ENCODE measurements around the gene TMEM250. TPM values are rescaled to one million over a fixed set of nuclear protein-coding genes. Genes with fewer than 3 reads are reported as not detected.

The TMEM250 gene
- polyA plus RNA-seq, 5 donors, result 10.2 to 21.0 (median 12.6) TPM

DNA sequence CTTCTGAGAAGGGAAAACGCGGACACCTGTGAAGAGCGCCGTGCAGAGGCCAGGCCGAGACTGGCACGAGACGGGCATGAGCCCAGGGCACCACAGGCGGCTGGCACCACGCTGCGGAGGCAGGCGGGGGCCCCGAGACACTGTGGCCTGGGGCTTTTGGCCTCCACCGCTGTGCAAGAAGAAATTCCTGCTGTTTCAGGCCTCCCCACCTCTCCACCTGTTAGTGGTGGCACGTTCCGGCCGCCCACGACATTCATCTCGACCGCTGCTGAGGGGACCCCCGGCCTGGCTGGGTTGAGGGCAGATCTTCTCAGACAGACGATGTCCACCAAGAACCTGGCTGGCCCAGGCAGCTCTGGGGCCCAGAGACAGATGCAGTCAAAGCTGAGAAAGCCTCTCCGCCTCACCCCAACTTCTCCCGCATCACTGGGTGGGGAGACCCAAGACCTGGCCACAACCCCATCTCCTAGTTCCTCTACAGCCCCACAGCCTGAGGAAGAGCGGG is 35.1 kb downstream of the TMEM250 start:
- no peak for DNase-seq

- DNase-seq, result no peak
These were observed 35.9 kb downstream of the TMEM250 start for GRCh38 chr9:136082496-136083361.

DNA sequence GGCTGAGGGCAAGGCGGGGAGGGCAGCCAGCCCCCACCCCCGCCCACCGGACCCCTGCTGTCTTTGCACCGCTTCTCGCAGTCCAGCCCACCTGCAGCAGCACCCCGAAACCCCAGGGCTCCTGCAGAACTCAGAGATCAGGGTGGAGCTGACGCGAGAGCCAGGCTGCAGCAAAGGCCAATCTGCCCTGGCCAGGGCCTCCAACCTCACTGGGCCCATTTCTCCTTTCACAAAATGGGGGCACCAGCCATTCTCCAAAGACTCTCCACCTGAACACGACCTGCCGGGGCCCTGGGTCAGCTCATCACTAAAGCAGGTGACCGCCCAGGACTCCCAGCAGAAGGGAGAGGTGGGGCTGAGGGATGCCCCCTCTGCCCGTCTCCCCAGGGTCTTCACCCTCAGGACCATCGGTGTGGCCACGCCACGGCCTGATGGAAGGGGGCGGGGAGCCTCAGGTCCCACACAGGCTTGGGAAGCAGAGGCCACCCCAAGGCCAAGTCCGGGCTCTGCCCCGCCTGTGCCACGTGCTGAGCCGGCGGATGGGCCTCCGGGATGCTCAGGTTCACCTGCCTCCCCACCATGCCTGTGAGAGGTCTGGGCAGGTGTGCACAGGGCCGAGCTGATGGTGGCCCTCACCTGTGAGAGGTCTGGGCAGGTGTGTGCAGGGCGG is 36.7 kb downstream of the TMEM250 start:
- no peak for DNase-seq

DNA sequence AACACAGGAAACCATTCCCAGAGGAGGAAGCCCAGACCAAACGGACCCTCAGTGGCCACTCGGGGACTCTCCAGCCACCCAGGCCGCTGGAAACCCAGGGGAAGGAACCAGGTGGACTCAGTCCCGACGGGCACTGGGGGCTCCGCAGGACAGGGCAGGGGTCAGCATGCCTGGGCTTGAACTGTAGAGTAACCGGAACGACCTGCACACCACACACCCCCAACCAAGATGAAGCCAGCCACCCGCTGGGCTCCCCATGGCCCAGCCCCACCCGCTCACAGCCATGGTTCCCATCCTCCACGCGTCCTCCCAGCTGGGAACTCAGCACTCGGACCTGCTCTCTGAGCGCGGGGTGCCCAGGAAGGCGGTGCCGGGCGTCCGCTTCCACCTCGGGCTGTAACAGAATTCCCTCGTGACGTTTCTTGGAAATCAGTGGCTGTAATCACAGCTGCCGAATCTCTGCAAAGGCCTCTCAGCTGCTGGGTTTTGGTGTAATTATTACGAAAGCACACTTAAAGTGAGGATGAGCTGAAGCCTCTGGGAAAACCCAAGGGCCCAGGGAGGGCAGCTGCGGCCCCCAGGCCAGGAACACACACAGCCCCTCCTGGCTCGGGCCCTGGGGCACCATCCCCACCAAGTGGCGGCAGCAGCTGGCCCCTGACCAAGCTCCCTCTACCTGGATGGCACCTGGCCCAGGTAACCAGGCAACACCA is 37.4 kb downstream of the TMEM250 start:
- DNase-seq, result peak; percentile 47 to 69

- DNase-seq, result no peak
These were observed 38.0 kb downstream of the TMEM250 start for GRCh38 chr9:136080716-136081112.

DNA sequence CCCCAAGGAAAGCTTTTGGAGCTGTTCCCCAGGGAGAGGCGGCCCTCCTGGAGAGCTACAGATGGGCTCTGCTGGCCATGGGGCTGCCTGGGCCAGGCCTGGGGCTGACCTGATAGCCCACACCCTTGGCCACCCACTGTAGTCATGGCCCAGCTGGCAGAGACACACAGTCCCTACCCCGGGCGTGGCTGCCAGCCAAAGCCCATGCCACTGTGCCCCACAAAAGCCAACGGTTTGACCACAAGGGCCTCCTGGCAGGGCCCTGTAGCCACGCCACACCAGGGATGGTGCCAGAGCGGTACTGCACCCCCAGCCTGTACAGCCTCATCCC is 38.8 kb downstream of the TMEM250 start:
- DNase-seq, result no peak

GRCh38 chr9:136079211-136079915 is 39.3 kb downstream of the TMEM250 start:
- DNase-seq, result no peak

GRCh38 chr9:136078498-136079011 is 40.1 kb downstream of the TMEM250 start:
- no peak for DNase-seq

GRCh38 chr9:136078024-136078423 is 40.7 kb downstream of the TMEM250 start:
- no peak for DNase-seq

DNA sequence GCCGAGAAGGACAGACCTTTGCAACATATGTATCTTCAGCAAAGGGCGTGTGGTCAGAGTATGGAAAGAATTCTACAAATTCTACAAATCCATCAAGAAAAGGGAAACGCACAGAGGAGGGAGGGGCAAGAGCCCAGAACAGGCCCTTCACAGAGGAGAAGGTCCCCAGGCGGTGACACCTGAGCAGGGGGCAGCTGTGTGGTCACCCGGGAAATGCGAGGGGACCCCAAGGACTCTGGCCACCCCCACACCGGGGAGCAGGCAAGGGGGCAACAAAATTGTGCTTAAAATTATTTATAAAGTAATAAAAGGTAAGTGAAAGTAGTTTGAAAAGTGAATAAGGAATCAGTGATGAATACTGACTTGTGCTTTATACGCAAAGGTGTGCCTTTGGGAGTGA is 41.2 kb downstream of the TMEM250 start:
- DNase-seq, result no peak

GRCh38 chr9:136075881-136076678 is 42.6 kb downstream of the TMEM250 start:
- DNase-seq, result no peak

DNA sequence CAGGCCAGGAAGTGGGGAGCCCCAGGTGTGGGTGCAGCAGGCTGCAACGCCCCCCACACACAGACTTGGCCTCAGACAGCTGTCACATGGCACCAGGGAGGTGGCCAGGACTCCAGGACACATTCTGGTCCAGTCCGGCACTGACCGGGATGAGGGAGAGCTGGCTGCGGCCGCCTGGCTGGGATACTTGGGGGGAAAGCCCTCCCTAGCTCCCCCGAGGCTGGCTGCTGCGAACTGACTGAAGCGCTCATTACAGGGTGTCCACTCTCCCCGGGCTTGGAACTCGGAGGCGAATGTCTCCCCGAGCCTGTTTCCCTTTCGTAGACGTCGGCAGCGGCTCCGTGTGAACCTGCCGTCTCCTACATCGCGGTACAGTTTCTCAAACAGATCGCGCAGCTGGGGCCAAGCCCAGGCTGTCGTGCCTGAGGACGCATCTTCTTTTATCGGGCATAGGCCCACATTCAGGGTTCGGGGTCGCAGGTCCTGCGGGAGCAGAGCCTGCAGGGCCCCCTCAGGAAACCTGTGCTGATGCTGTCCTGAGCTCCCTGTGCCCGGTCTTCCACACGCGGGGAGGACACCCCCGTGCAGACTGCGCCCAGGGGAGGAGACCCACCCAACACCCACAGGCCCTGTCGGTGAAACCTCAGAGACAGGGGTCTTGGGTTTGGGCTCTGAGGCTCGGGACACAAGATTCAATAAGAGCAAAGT is 43.4 kb downstream of the TMEM250 start:
- no peak for DNase-seq

GRCh38 chr9:136074706-136075105 is 44.0 kb downstream of the TMEM250 start:
- DNase-seq, result no peak

Other genes starting within 250 kb of the TMEM250 start
- gene CAMSAP1, start 211.3 kb downstream of the TMEM250 start, polyA plus RNA-seq (ENCODE audit: insufficient read depth in 1 of 5, insufficient read length in 5 of 5, low replicate concordance in 1 of 5), result 10 to 100 TPM; 20.5 to 24.1 (median 22.7) TPM
- 10 to 100 TPM; 27.6 to 38.4 (median 32.3) TPM for gene UBAC1, start 157.5 kb downstream of the TMEM250 start, polyA plus RNA-seq (ENCODE audit: insufficient read depth in 1 of 5, insufficient read length in 5 of 5, low replicate concordance in 1 of 5)
- 1 to 10 TPM; 3.0 to 6.9 (median 5.0) TPM for gene NACC2, start 23.6 kb downstream of the TMEM250 start, polyA plus RNA-seq (ENCODE audit: insufficient read depth in 1 of 5, insufficient read length in 5 of 5, low replicate concordance in 1 of 5)
- not detected for gene LHX3, start 86.3 kb upstream of the TMEM250 start, polyA plus RNA-seq (ENCODE audit: insufficient read depth in 1 of 5, insufficient read length in 5 of 5, low replicate concordance in 1 of 5)
- gene QSOX2, start 126.9 kb upstream of the TMEM250 start, polyA plus RNA-seq (ENCODE audit: insufficient read depth in 1 of 5, insufficient read length in 5 of 5, low replicate concordance in 1 of 5), result 10 to 100 TPM in 4 of 5 donors, 1 to 10 TPM in 1; 9.1 to 12.5 (median 11.9) TPM
- gene CCDC187, start 185.2 kb upstream of the TMEM250 start, polyA plus RNA-seq (ENCODE audit: insufficient read depth in 1 of 5, insufficient read length in 5 of 5, low replicate concordance in 1 of 5), result 1 to 10 TPM in 4 of 5 donors, under 1 TPM in 1; 0.65 to 2.9 (median 1.8) TPM
- 10 to 100 TPM; 35.9 to 84.2 (median 56.6) TPM for gene GPSM1, start 208.7 kb upstream of the TMEM250 start, polyA plus RNA-seq (ENCODE audit: insufficient read depth in 1 of 5, insufficient read length in 5 of 5, low replicate concordance in 1 of 5)
- 10 to 100 TPM in 1 of 5 donors, 1 to 10 TPM in 4; 3.6 to 13.8 (median 5.8) TPM for gene DNLZ, start 244.9 kb upstream of the TMEM250 start, polyA plus RNA-seq (ENCODE audit: insufficient read depth in 1 of 5, insufficient read length in 5 of 5, low replicate concordance in 1 of 5)